Left lobe of liver (tissue), 2 donors: Measurements from ENCODE around the gene ARHGAP31. TPM values are rescaled to one million over a fixed set of nuclear protein-coding genes. Genes with fewer than 3 reads are reported as not detected.
"Not testable (repeated sequence)": the region's sequence is repeated elsewhere in the genome, so short reads cannot be mapped to it uniquely, and the experiment has no call there.

Experiments used
- ATAC-seq: fragments of 200-7000 bp; cut with Tn5 transposase; one replicate; pipeline ENCODE4 v1.9.1; 2020; ENCODE audit warnings: mild to moderate bottlenecking, moderate library complexity
- DNase-seq: peaks from one replicate; pipeline ENCODE4 v3.0.0-alpha.2; 2020; ENCODE audit warnings: low spot score
- total RNA-seq: library from RNA; stranded (reverse); gene quantifications from one replicate; pipeline ENCODE4 v1.2.1, GENCODE V29; 2021
- donor health status: DM: no; HTN: no; CAD: no; lungs with moderate emphysema.
- donor health status: DM: no; HTN: yes; CAD: no.

Gene ARHGAP31
- total RNA-seq, 1 donor from 2014 or later = 2.9 TPM

- no peak for DNase-seq
- ATAC-seq = no peak
These were observed 895 bp upstream of the ARHGAP31 start for GRCh38 chr3:119293105-119293870.

- no peak for DNase-seq
- peak; percentile 43 for ATAC-seq
These were observed 801 bp downstream of the ARHGAP31 start for GRCh38 chr3:119294696-119295671.

GRCh38 chr3:119295816-119296726 is 1.9 kb downstream of the ARHGAP31 start:
- ATAC-seq (no peak), DNase-seq (no peak)

GRCh38 chr3:119296727-119297122 is 2.5 kb downstream of the ARHGAP31 start:
- DNase-seq (no peak), ATAC-seq (no peak)

- DNase-seq = no peak
- no peak for ATAC-seq
These were observed 3.0 kb downstream of the ARHGAP31 start for GRCh38 chr3:119297169-119297568.

GRCh38 chr3:119298565-119298941 is 4.4 kb downstream of the ARHGAP31 start:
- ATAC-seq (no peak), DNase-seq (no peak)

- peak; percentile 29 for ATAC-seq
- DNase-seq = no peak
These were observed 6.8 kb downstream of the ARHGAP31 start for GRCh38 chr3:119300991-119301391.

- peak; percentile 42 for ATAC-seq
- no peak for DNase-seq
These were observed 7.5 kb downstream of the ARHGAP31 start for GRCh38 chr3:119301662-119302061.

- DNase-seq (no peak), ATAC-seq (no peak)
These were observed 8.7 kb downstream of the ARHGAP31 start for GRCh38 chr3:119302697-119303551.

- ATAC-seq = no peak
- DNase-seq = no peak
These were observed 10.1 kb downstream of the ARHGAP31 start for GRCh38 chr3:119304201-119304713.

- ATAC-seq = no peak
These were observed 11.1 kb downstream of the ARHGAP31 start for GRCh38 chr3:119305286-119305685.

GRCh38 chr3:119306378-119306777 is 12.2 kb downstream of the ARHGAP31 start:
- DNase-seq, ATAC-seq: not testable (repeated sequence)

More at GRCh38 chr3:119305286-119305685, 11.1 kb downstream of the ARHGAP31 start:
- no peak for DNase-seq

GRCh38 chr3:119308355-119308754 is 14.2 kb downstream of the ARHGAP31 start:
- ATAC-seq (no peak), DNase-seq (no peak)

- DNase-seq (no peak), ATAC-seq (no peak)
These were observed 15.4 kb downstream of the ARHGAP31 start for GRCh38 chr3:119309591-119309990.

GRCh38 chr3:119310071-119310470 is 15.9 kb downstream of the ARHGAP31 start:
- no peak for DNase-seq
- no peak for ATAC-seq

GRCh38 chr3:119311081-119311925 is 17.1 kb downstream of the ARHGAP31 start:
- DNase-seq = no peak

GRCh38 chr3:119313461-119313860 is 19.3 kb downstream of the ARHGAP31 start:
- no peak for ATAC-seq

More at GRCh38 chr3:119311081-119311925, 17.1 kb downstream of the ARHGAP31 start:
- no peak for ATAC-seq

GRCh38 chr3:119314821-119315220 is 20.6 kb downstream of the ARHGAP31 start:
- DNase-seq (no peak), ATAC-seq (no peak)

More at GRCh38 chr3:119313461-119313860, 19.3 kb downstream of the ARHGAP31 start:
- DNase-seq = no peak
